Measurements from ENCODE around the gene IGLL5.
"Not testable (repeated sequence)": the region's sequence is repeated elsewhere in the genome, so short reads cannot be mapped to it uniquely, and the experiment has no call there.

The IGLL5 gene

GRCh38 chr22:22894740-22895731, 7.4 kb downstream of the IGLL5 start:
- no peak overlapping the region for H3K4me3 ChIP-seq (ENCODE audit: low read length)

GRCh38 chr22:22895776-22896445, 8.3 kb downstream of the IGLL5 start:
- DNase-seq (ENCODE audit: low read depth): no peak
- no peak for TF ChIP-seq CTCF (conservative IDR thresholded peaks at IDR 0.05; ENCODE audit: low read length)
- no peak overlapping the region for H3K4me3 ChIP-seq (ENCODE audit: low read length)

More at GRCh38 chr22:22894740-22895731, 7.4 kb downstream of the IGLL5 start:
- DNase-seq (ENCODE audit: low read depth): no peak
- TF ChIP-seq CTCF (conservative IDR thresholded peaks at IDR 0.05; ENCODE audit: low read length): no peak

GRCh38 chr22:22896601-22897000, 9.0 kb downstream of the IGLL5 start:
- no peak for TF ChIP-seq CTCF (conservative IDR thresholded peaks at IDR 0.05; ENCODE audit: low read length)
- H3K4me3 ChIP-seq (ENCODE audit: low read length): no peak overlapping the region
- DNase-seq (ENCODE audit: low read depth): no peak

GRCh38 chr22:22897091-22897490, 9.5 kb downstream of the IGLL5 start:
- DNase-seq (ENCODE audit: low read depth): no peak
- TF ChIP-seq CTCF (conservative IDR thresholded peaks at IDR 0.05; ENCODE audit: low read length): no peak

GRCh38 chr22:22897947-22898346, 10.3 kb downstream of the IGLL5 start:
- no peak for DNase-seq (ENCODE audit: low read depth)
- no peak for TF ChIP-seq CTCF (conservative IDR thresholded peaks at IDR 0.05; ENCODE audit: low read length)

More at GRCh38 chr22:22897091-22897490, 9.5 kb downstream of the IGLL5 start:
- H3K4me3 ChIP-seq (ENCODE audit: low read length): no peak overlapping the region

GRCh38 chr22:22898411-22898950, 10.9 kb downstream of the IGLL5 start:
- H3K4me3 ChIP-seq (ENCODE audit: low read length); DNase-seq (ENCODE audit: low read depth): not testable (repeated sequence)

More at GRCh38 chr22:22897947-22898346, 10.3 kb downstream of the IGLL5 start:
- H3K4me3 ChIP-seq (ENCODE audit: low read length): no peak overlapping the region

- H3K4me3 ChIP-seq (ENCODE audit: low read length); DNase-seq (ENCODE audit: low read depth): not testable (repeated sequence)
These were observed 11.9 kb downstream of the IGLL5 start for GRCh38 chr22:22899342-22900080.

GRCh38 chr22:22900527-22901205, 13.1 kb downstream of the IGLL5 start:
- H3K4me3 ChIP-seq (ENCODE audit: low read length); DNase-seq (ENCODE audit: low read depth): not testable (repeated sequence)

Measured in AG10803 (cell line).